Ovary (tissue), 9 donors: ENCODE results near the gene ATP6V1B1. TPM values are rescaled to one million over a fixed set of nuclear protein-coding genes. Genes with fewer than 3 reads are reported as not detected.

Source experiments
- DNase-seq, 5 donors: peaks; one replicate each; pipeline ENCODE4 v3.0.0-alpha.2; 2019 to 2020
- H3K27ac ChIP-seq, 2 donors: fragments of 200-600 bp; one replicate each; pipeline versions ENCODE4 v1.5.1 to v1.8.0; 2019 to 2022
- H3K27me3 ChIP-seq: fragments of 200-600 bp; one replicate; pipeline ENCODE4 v1.8.0; 2022
- H3K36me3 ChIP-seq: fragments of 200-600 bp; sonication (generic); one replicate; pipeline ENCODE4 v1.5.1; 2019
- H3K4me1 ChIP-seq: one replicate; pipeline ENCODE4 v1.8.1; 2013; ENCODE audit warnings: mild to moderate bottlenecking, moderate library complexity; ENCODE audit not compliant: insufficient read depth
- H3K4me3 ChIP-seq: fragments of 200-600 bp; sonication (generic); one replicate; pipeline ENCODE4 v1.5.1; 2017
- H3K9me3 ChIP-seq, 2 donors: fragments of 200-600 bp in 1 of 2; sonication (generic) in 1 of 2; one replicate each; pipeline versions ENCODE4 v1.5.1 to v1.8.1; 2013 to 2019; ENCODE audit warnings: mild to moderate bottlenecking in 1 of 2, moderate library complexity in 1 of 2
- EP300 ChIP-seq: sonication (generic); formaldehyde crosslinking; IDR thresholded peaks from one replicate; pipeline ENCODE4 v1.6.1; 2017; ENCODE audit warnings: antibody characterized with exemption
- POLR2A ChIP-seq: fragments of 450-650 bp; IDR thresholded peaks from one replicate; pipeline ENCODE4 v1.6.1; 2017; ENCODE audit warnings: antibody characterized with exemption, mild to moderate bottlenecking, moderate library complexity
- WGBS, 3 donors: extraction: QIAGEN DNeasy Blood & Tissue Kit in 1 of 3; methylation state at CpG; one replicate each; pipeline versions ENCODE4 v1.1.5 to v1.1.7; 2013 to 2017; 5-methylcytosine and 5-hydroxymethylcytosine counted together
- intact Hi-C, 4 donors: fragments of 100-400 bp; cut with DNase I; formaldehyde crosslinking; loops; one replicate each; pipeline versions ENCODE4 v1.11.0 to v1.15.1; 2022 to 2023
- polyA plus RNA-seq, 2 donors: library from polyadenylated mRNA; stranded (reverse); fragments of 200-250 nt in 1 of 2; fragments of 350-450 nt in 1 of 2; fragmentation: Illumina TruSeq in 1 of 2; extraction: RNeasy Lipid Tissue Mini Kit (QIAGEN cat#74804) in 1 of 2; gene quantifications; one replicate each; pipeline ENCODE4 v1.2.3, GENCODE V29; 2013 to 2014
- total RNA-seq, 7 donors: library from RNA; depleted of rRNA in 2 of 7; stranded (reverse); fragments of >200 nt in 2 of 7; fragmentation: NEBNext Ultra II Directional in 3 of 7; extraction: Animal tissue kit (Norgen Biotek cat#: 25700) in 3 of 7; gene quantifications; one replicate each; pipeline versions ENCODE4 v1.1.0 to v1.2.4, GENCODE V29; 2016 to 2023
- TF ChIP-seq, protein P1 (sequence below), 3 donors: fragments of 450-650 bp in 2 of 3; fragments of 200-600 bp in 1 of 3; IDR thresholded peaks; one replicate each; pipeline versions ENCODE4 v1.5.1 to v1.8.0; 2016 to 2022; ENCODE audit warnings: antibody characterized with exemption in 3 of 3, mild to moderate bottlenecking in 1 of 3
- donor health status: DM: no; HTN: no; CAD: no; lungs with moderate emphysema.
- donor health status: DM: no; HTN: no; CAD: no.
- donor health status: Bipolar disorder and iron deficiency.
- donor health status: DM: yes; HTN: yes; CAD: no.
- donor health status: DM: no; HTN: no; CAD: no.
- donor health status: DM: yes; HTN: yes; CAD: no.

The ATP6V1B1 gene
- total and polyA plus RNA-seq, 9 donors, result 0.62 to 11.9 (median 1.6) TPM; not detected in 1

DNA sequence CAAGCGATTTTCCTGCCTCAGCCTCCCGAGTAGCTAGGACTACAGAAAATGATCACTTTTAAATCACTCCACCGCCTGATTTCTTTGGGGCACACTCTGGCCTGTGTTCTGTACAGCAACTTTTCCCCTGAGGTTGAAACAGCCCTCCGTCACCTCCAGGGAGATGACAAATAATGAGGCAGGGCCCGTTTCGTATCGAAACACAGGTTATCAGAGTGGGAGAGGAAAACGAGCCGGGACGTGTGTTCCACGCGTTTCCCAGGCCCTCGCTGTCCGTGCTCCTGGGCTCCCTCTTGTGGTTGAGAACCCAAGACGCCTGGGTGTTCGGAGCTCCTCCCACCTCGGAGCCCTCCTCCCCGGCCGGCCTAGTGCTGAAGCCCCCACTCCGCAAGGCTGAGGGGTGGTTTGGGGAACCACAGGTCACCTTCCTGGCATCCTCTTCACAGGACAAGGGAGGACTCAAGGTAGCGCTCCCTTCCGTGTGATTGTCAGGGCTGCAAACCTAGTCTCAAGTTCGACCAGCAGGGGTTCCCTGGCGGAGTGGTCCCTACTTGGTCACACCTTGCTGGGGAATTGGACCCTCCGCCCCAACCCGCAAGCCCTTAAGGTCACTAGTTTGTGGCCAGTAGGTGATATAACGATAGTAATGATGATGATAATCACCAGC is 12.8 kb downstream of the ATP6V1B1 start:
- Histone ChIP-seq H3K4me3 (no peak overlapping the region), H3K27me3 (no peaks in the 10 kb centered on the region), H3K27ac (no peak overlapping the region), H3K4me1 (no peaks in the 10 kb centered on the region), H3K9me3 (no peaks in the 10 kb centered on the region), H3K36me3 (no peaks in the 10 kb centered on the region)
- 6 to 9% (median 9%) methylated on average over 26 to 27 of the region's 27 CpGs for WGBS, 3 donors
- DNase-seq, result peak; percentile 67 to 82 (median 81)
- TF ChIP-seq EP300, result no peak
- TF ChIP-seq, protein P1, sequence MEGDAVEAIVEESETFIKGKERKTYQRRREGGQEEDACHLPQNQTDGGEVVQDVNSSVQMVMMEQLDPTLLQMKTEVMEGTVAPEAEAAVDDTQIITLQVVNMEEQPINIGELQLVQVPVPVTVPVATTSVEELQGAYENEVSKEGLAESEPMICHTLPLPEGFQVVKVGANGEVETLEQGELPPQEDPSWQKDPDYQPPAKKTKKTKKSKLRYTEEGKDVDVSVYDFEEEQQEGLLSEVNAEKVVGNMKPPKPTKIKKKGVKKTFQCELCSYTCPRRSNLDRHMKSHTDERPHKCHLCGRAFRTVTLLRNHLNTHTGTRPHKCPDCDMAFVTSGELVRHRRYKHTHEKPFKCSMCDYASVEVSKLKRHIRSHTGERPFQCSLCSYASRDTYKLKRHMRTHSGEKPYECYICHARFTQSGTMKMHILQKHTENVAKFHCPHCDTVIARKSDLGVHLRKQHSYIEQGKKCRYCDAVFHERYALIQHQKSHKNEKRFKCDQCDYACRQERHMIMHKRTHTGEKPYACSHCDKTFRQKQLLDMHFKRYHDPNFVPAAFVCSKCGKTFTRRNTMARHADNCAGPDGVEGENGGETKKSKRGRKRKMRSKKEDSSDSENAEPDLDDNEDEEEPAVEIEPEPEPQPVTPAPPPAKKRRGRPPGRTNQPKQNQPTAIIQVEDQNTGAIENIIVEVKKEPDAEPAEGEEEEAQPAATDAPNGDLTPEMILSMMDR (IDR thresholded peaks at IDR 0.05), result peak; percentile 63 to 73 (median 70)
- intact Hi-C loops, result loop anchor here in 3 of 4 donors (5.0 kb wide), 1 partner anchor 76 kb away; no protein-coding TSS in a partner anchor

DNA sequence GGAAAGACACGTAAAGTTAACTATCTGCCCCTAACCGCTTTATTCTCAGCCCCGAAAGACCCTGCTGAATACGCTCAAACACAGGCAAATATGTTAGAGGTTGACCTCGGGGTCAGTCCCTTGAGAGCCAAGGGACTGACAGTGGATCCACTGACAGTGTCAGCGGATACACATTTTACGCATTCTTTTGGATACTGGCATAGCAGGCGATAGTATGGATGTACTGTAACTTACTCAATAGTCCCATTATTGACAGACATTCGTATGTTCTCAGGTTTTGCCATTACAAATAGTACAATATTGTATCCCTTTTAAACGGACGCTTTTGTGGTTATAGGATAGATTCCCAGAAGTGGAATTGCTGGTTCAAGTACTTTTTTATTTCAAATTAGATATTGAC is 13.4 kb downstream of the ATP6V1B1 start:
- intact Hi-C loops, result loop anchor here in 3 of 4 donors (5.0 kb wide), 1 partner anchor 77 kb away; no protein-coding TSS in a partner anchor
- no peaks in the 10 kb centered on the region for H3K9me3 ChIP-seq
- 79 to 83% (median 81%) methylated on average over 11 of the region's 11 CpGs for WGBS, 3 donors
- no peaks in the 10 kb centered on the region for H3K27me3 ChIP-seq
- H3K4me3 ChIP-seq, result no peak overlapping the region
- DNase-seq, result no peak
- H3K4me1 ChIP-seq, result no peaks in the 10 kb centered on the region
- TF ChIP-seq, protein P1 (IDR thresholded peaks at IDR 0.05), result no peak
- TF ChIP-seq POLR2A (no peak), EP300 (no peak)
- no peak overlapping the region for H3K27ac ChIP-seq
- H3K36me3 ChIP-seq, result no peaks in the 10 kb centered on the region

DNA sequence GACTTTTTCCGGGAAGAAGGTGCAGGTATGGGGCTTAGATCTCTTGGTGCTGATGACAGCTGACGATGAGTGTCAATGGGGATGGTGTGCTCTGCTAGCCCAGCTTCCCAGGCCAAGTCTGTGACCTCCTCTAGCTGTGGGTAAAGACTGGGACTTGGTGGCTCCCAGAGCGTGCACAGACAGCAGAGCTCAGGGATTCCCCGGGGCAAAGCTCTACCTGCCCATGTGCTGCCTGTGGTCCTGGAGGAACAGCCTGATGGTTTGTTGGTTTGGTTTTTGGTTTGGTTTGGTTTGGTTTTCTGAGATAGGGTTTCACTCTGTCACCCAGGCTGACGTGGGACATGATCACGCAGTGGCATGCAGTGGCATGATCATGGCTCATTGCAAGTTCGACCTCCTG is 19.2 kb downstream of the ATP6V1B1 start:
- Histone ChIP-seq H3K27me3 (no peaks in the 10 kb centered on the region), H3K27ac (no peak overlapping the region), H3K36me3 (no peaks in the 10 kb centered on the region), H3K4me1 (no peaks in the 10 kb centered on the region), H3K9me3 (no peaks in the 10 kb centered on the region), H3K4me3 (no peak overlapping the region)
- 84 to 86% (median 84%) methylated on average over 7 of the region's 7 CpGs for WGBS, 3 donors
- TF ChIP-seq, protein P1 (IDR thresholded peaks at IDR 0.05), result no peak
- TF ChIP-seq POLR2A (no peak), EP300 (no peak)
- intact Hi-C loops, result no loop called here
- DNase-seq, result no peak

DNA sequence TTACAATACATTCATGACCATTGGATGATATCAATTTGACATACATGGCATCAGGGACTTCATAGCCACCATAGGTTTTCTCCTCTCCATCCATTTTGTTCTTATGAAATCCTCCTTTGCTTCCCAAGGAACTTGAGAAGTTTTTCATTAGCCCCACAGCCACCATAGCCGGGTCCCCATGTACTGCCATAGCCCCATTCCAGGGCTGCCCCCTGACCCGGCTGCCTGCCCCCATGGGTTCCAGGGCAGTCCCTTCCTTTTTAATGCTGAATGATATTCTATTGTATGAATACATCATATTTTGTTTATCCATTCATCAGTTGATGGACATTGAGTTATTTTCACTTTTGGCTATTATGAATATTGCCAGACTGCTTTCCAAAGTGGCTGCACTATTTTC is 20.4 kb downstream of the ATP6V1B1 start:
- Histone ChIP-seq H3K27me3 (no peaks in the 10 kb centered on the region), H3K9me3 (no peaks in the 10 kb centered on the region), H3K36me3 (no peaks in the 10 kb centered on the region), H3K27ac (no peak overlapping the region), H3K4me1 (no peaks in the 10 kb centered on the region), H3K4me3 (no peak overlapping the region)
- intact Hi-C loops, result no loop called here
- 87 to 94% (median 91%) methylated on average over 2 of the region's 2 CpGs for WGBS, 3 donors
- no peak for TF ChIP-seq POLR2A
- TF ChIP-seq EP300, result no peak
- TF ChIP-seq, protein P1 (IDR thresholded peaks at IDR 0.05), result no peak
- DNase-seq, result no peak
